HEK293T (cell line): ENCODE results near the gene MPP3.

ENCODE experiments used
- FOXA1 ChIP-seq: fragments of 450-650 bp; IDR thresholded peaks from 2 replicates; pipeline ENCODE4 v1.6.1; 2016; ENCODE audit warnings: mild to moderate bottlenecking
- FOXM1 ChIP-seq: fragments of 450-650 bp; IDR thresholded peaks from 2 replicates; pipeline ENCODE4 v1.6.1; 2017; ENCODE audit warnings: mild to moderate bottlenecking, borderline replicate concordance
- HDGF ChIP-seq: fragments of 450-650 bp; IDR thresholded peaks from 2 replicates; pipeline ENCODE4 v1.6.1; 2017; ENCODE audit warnings: antibody characterized with exemption, borderline replicate concordance
- NFRKB ChIP-seq: fragments of 450-650 bp; IDR thresholded peaks from 2 replicates; pipeline ENCODE4 v1.6.1; 2016; ENCODE audit warnings: mild to moderate bottlenecking, moderate library complexity
- SP1 ChIP-seq: fragments of 450-650 bp; IDR thresholded peaks from 2 replicates; pipeline ENCODE4 v1.6.1; 2017
- ZNF384 ChIP-seq: fragments of 450-650 bp; IDR thresholded peaks from 2 replicates; pipeline ENCODE4 v1.6.1; 2016

- TF ChIP-seq FOXM1 = no peak
- no peak for TF ChIP-seq ZNF384
- no peak for TF ChIP-seq SP1
- TF ChIP-seq NFRKB = no peak
- no peak for TF ChIP-seq HDGF
- TF ChIP-seq FOXA1 = no peak
These were observed 20.3 kb downstream of the MPP3 start for GRCh38 chr17:43812396-43813265.
